ENCODE measurements around the gene CHST2.
A peak's percentile ranks its signal among the peaks of the same experiment; 100 is the strongest.

The CHST2 gene

GRCh38 chr3:143099210-143099609 lies 20.4 kb upstream of the CHST2 start:
- DNase-seq = no peak

GRCh38 chr3:143099690-143100089 lies 19.9 kb upstream of the CHST2 start:
- DNase-seq = no peak

- no peak for DNase-seq
Observed at GRCh38 chr3:143100451-143100850, 19.1 kb upstream of the CHST2 start.

- no peak for DNase-seq
Observed at GRCh38 chr3:143101792-143102381, 17.7 kb upstream of the CHST2 start.

GRCh38 chr3:143103652-143104051 lies 15.9 kb upstream of the CHST2 start:
- DNase-seq = no peak

- no peak for DNase-seq
Observed at GRCh38 chr3:143105170-143105569, 14.4 kb upstream of the CHST2 start.

- no peak for DNase-seq
Observed at GRCh38 chr3:143109861-143110260, 9.7 kb upstream of the CHST2 start.

- no peak for DNase-seq
Observed at GRCh38 chr3:143110371-143110770, 9.2 kb upstream of the CHST2 start.

GRCh38 chr3:143118630-143119008 lies 952 bp upstream of the CHST2 start:
- DNase-seq = no peak

- DNase-seq = peak; percentile 29
Observed at GRCh38 chr3:143119974-143120715, 574 bp downstream of the CHST2 start.

GRCh38 chr3:143120716-143121240 lies 1.2 kb downstream of the CHST2 start:
- DNase-seq = peak; percentile 38

- DNase-seq = peak; percentile 75
Observed at GRCh38 chr3:143121241-143122088, 1.9 kb downstream of the CHST2 start.

- no peak for DNase-seq
Observed at GRCh38 chr3:143122089-143122430, 2.5 kb downstream of the CHST2 start.

- no peak for DNase-seq
Observed at GRCh38 chr3:143122608-143123352, 3.2 kb downstream of the CHST2 start.

- DNase-seq = no peak
Observed at GRCh38 chr3:143123353-143123984, 3.9 kb downstream of the CHST2 start.

- DNase-seq = no peak
Observed at GRCh38 chr3:143124601-143125520, 5.3 kb downstream of the CHST2 start.

GRCh38 chr3:143127801-143128200 lies 8.2 kb downstream of the CHST2 start:
- DNase-seq = no peak

- no peak for DNase-seq
Observed at GRCh38 chr3:143128227-143128955, 8.8 kb downstream of the CHST2 start.

- DNase-seq = no peak
Observed at GRCh38 chr3:143132246-143132980, 12.8 kb downstream of the CHST2 start.

- no peak for DNase-seq
Observed at GRCh38 chr3:143134471-143134870, 14.9 kb downstream of the CHST2 start.

All from CD4-positive, alpha-beta T cell treated with Interleukin-17A for 1 hour (primary cell).